Measurements from ENCODE around the gene ATP11B.

ATP11B gene

GRCh38 chr3:182940266-182940808 lies 147.0 kb downstream of the ATP11B start:
- TF ChIP-seq CTCF (IDR thresholded peaks at IDR 0.05; ENCODE audit: low read depth, low read length), result no peak
- no peak overlapping the region for H3K4me3 ChIP-seq (ENCODE audit: low read depth, low read length)
- in situ Hi-C loops (cut with HindIII; ENCODE audit: low sequenced_read_pairs), result no loop called here
- DNase-seq (ENCODE audit: low read depth, low spot score), result no peak

DNA sequence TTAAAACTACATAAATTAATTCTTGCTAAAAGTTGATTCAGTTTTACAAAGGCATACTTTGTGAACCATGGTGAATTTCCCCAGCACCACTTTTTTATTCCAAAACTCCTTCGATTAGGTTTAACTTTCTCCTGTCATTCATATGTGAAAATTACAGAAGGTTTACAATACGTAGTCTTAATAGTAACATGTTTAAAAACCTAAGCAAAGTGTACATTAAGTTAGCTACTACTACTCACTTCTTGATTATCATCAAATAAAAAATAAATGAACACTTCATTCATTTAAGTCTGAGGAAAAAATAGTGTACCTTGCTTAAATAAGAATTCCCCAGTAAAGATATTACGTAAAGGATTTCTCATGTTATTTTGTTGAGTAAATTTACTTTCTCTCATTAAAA lies 148.4 kb downstream of the ATP11B start:
- TF ChIP-seq CTCF (IDR thresholded peaks at IDR 0.05; ENCODE audit: low read depth, low read length), result no peak
- in situ Hi-C loops (cut with HindIII; ENCODE audit: low sequenced_read_pairs), result no loop called here
- H3K4me3 ChIP-seq (ENCODE audit: low read depth, low read length), result no peak overlapping the region
- no peak for DNase-seq (ENCODE audit: low read depth, low spot score)

- H3K4me3 ChIP-seq (ENCODE audit: low read depth, low read length), result no peak overlapping the region
- in situ Hi-C loops (cut with HindIII; ENCODE audit: low sequenced_read_pairs), result no loop called here
- no peak for TF ChIP-seq CTCF (IDR thresholded peaks at IDR 0.05; ENCODE audit: low read depth, low read length)
- no peak for DNase-seq (ENCODE audit: low read depth, low spot score)
Measured at GRCh38 chr3:182947888-182948287, 154.6 kb downstream of the ATP11B start.

- no peak for DNase-seq (ENCODE audit: low read depth, low spot score)
- in situ Hi-C loops (cut with HindIII; ENCODE audit: low sequenced_read_pairs), result no loop called here
- no peak overlapping the region for H3K4me3 ChIP-seq (ENCODE audit: low read depth, low read length)
- no peak for TF ChIP-seq CTCF (IDR thresholded peaks at IDR 0.05; ENCODE audit: low read depth, low read length)
Measured at GRCh38 chr3:182948305-182948704, 155.0 kb downstream of the ATP11B start.

DNA sequence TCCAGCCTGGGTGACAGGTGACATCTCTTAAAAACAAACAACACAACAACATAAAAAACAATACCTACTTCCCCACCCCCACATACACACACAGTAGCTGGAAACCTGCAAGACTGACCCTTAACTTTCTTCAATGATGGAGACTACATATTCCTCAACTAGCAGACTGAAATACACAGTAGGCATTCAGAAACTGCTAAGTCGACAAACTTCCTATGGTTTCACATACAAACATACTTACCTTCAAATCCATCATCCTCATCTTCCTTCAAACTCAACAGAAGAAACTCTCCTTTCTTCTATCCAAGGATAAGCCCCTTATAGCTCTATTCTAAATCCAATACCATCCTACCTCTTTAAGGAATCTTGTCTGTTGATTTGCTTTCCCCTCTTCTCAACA lies 156.4 kb downstream of the ATP11B start:
- in situ Hi-C loops (cut with HindIII; ENCODE audit: low sequenced_read_pairs), result no loop called here
- H3K4me3 ChIP-seq (ENCODE audit: low read depth, low read length), result no peak overlapping the region
- no peak for DNase-seq (ENCODE audit: low read depth, low spot score)
- TF ChIP-seq CTCF (IDR thresholded peaks at IDR 0.05; ENCODE audit: low read depth, low read length), result no peak

- TF ChIP-seq CTCF (IDR thresholded peaks at IDR 0.05; ENCODE audit: low read depth, low read length), result no peak
- H3K4me3 ChIP-seq (ENCODE audit: low read depth, low read length), result no peak overlapping the region
- in situ Hi-C loops (cut with HindIII; ENCODE audit: low sequenced_read_pairs), result no loop called here
- no peak for DNase-seq (ENCODE audit: low read depth, low spot score)
Measured at GRCh38 chr3:182954553-182955235, 161.4 kb downstream of the ATP11B start.

All from astrocyte of the spinal cord (primary cell).